HCT116 (cell line): ENCODE results near the gene BMP8B. TPM values are rescaled to one million over a fixed set of nuclear protein-coding genes. Genes with fewer than 3 reads are reported as not detected.

Source experiments
- ATAC-seq: fragments of 200-7000 bp; cut with Tn5 transposase; 2 replicates; pipeline ENCODE4 v1.9.1; 2020; ENCODE audit warnings: mild to moderate bottlenecking, moderate library complexity
- BruUV-seq: library from RNA; stranded (reverse); fragments of 400-500 nt; replicated peaks from 2 replicates; lab custom pipeline; 2021; lab: Mats Ljungman, UMichigan
- CTCF ChIA-PET: fragments of 300-600 bp; sonication (Branson Sonifier 250); formaldehyde crosslinking; loops from one replicate; lab custom pipeline; 2021; ENCODE audit warnings: antibody characterized with exemption; lab: Charles Lee
- POLR2A ChIA-PET: fragments of 300-600, 350-600 bp; sonication (Branson Sonifier 250); formaldehyde crosslinking; loops from one replicate; lab custom pipeline; 2021; ENCODE audit warnings: antibody characterized with exemption; lab: Charles Lee
- RAD21 ChIA-PET, 2 experiments: fragments of 300-600 bp; sonication (Branson Sonifier 250); formaldehyde crosslinking; loops; one replicate each; lab custom pipeline; 2023; ENCODE audit warnings: low total read pairs in 2 of 2; ENCODE audit not compliant: uncharacterized antibody in 2 of 2, unreplicated experiment in 2 of 2, low non-redundant PET in 1 of 2; lab: Charles Lee
- DNase-seq: peaks from one replicate; pipeline ENCODE4 v3.0.0-alpha.2; 2010; ENCODE audit warnings: low read depth, low spot score
- H2AFZ ChIP-seq: fragments of 200-600 bp; shearing (Covaris generic), sonication (generic); 2 replicates; pipeline ENCODE4 v1.6.1; 2017; ENCODE audit warnings: low read depth, mixed run types, mixed read lengths, antibody characterized with exemption, low read length; ENCODE audit not compliant: poor library complexity, severe bottlenecking
- H3K27ac ChIP-seq: 2 replicates; pipeline ENCODE4 v1.5.1; 2012; ENCODE audit warnings: low read depth, low read length
- H3K27me3 ChIP-seq: fragments of 200-600 bp; sonication (generic); 2 replicates; pipeline ENCODE4 v1.6.1; 2016; ENCODE audit warnings: mixed run types, low read length, mixed read lengths; ENCODE audit not compliant: insufficient read depth
- H3K36me3 ChIP-seq, 2 experiments: fragments of 200-500 bp in 1 of 2; fragments of 200-600 bp in 1 of 2; sonication (Bioruptor generic) in 1 of 2; sonication (generic) in 1 of 2; 2 replicates each; pipeline versions ENCODE4 v1.5.1 to v1.6.1; 2014 to 2016; ENCODE audit warnings: low read length in 2 of 2, inconsistent platforms in 1 of 2, mixed read lengths in 1 of 2, mixed run types in 1 of 2; ENCODE audit not compliant: insufficient read depth in 2 of 2, control insufficient read depth in 1 of 2
- H3K4me1 ChIP-seq, 2 experiments: fragments of 200-600 bp in 1 of 2; sonication (generic) in 1 of 2; 2 replicates each; pipeline versions ENCODE4 v1.5.1 to v1.6.1; 2012 to 2017; ENCODE audit warnings: low read length in 2 of 2, inconsistent platforms in 1 of 2, mild to moderate bottlenecking in 1 of 2, mixed read lengths in 1 of 2, mixed run types in 1 of 2, moderate library complexity in 1 of 2; ENCODE audit not compliant: insufficient read depth in 2 of 2, control insufficient read depth in 1 of 2
- H3K4me2 ChIP-seq: fragments of 200-600 bp; sonication (generic); 2 replicates; pipeline ENCODE4 v1.6.1; 2017; ENCODE audit warnings: mixed run types, low read length, mixed read lengths
- H3K4me3 ChIP-seq, 2 experiments: fragments of 200-600 bp in 1 of 2; sonication (generic) in 1 of 2; replicated peaks in 1 of 2; 2 replicates each; pipeline ENCODE4 v1.5.1; 2011 to 2016; ENCODE audit warnings: low read length in 2 of 2, control low read depth in 1 of 2, low read depth in 1 of 2, mild to moderate bottlenecking in 1 of 2, mixed read lengths in 1 of 2, mixed run types in 1 of 2
- H3K79me2 ChIP-seq: fragments of 200-600 bp; sonication (generic); 2 replicates; pipeline ENCODE4 v1.6.1; 2017; ENCODE audit warnings: mild to moderate bottlenecking, mixed run types, low read length, moderate library complexity, mixed read lengths; ENCODE audit not compliant: insufficient read depth
- H3K9ac ChIP-seq: fragments of 200-600 bp; sonication (generic); 2 replicates; pipeline ENCODE4 v1.6.1; 2016; ENCODE audit warnings: low read length, mixed read lengths
- H3K9me2 ChIP-seq: fragments of 200-600 bp; sonication (generic), shearing (Covaris generic); 2 replicates; pipeline ENCODE4 v1.6.1; 2017; ENCODE audit warnings: mixed run types, mild to moderate bottlenecking, moderate library complexity; ENCODE audit not compliant: insufficient read depth
- H3K9me3 ChIP-seq, 2 experiments: fragments of 200-500 bp in 1 of 2; fragments of 200-600 bp in 1 of 2; sonication (Bioruptor generic) in 1 of 2; sonication (generic) in 1 of 2; 2 replicates each; pipeline ENCODE4 v1.6.1; 2014 to 2017; ENCODE audit warnings: low read length in 2 of 2, mixed read lengths in 2 of 2, inconsistent platforms in 1 of 2, low read depth in 1 of 2, mild to moderate bottlenecking in 1 of 2, mixed run types in 1 of 2, moderate library complexity in 1 of 2; ENCODE audit not compliant: control insufficient read depth in 1 of 2, insufficient read depth in 1 of 2
- H4K20me1 ChIP-seq: fragments of 200-600 bp; sonication (generic), shearing (Covaris generic); 2 replicates; pipeline ENCODE4 v1.6.1; 2017; ENCODE audit warnings: mixed run types, mild to moderate bottlenecking, moderate library complexity; ENCODE audit not compliant: insufficient read depth
- EGR1 ChIP-seq: IDR thresholded peaks from 2 replicates; pipeline ENCODE4 v1.6.1; 2012; ENCODE audit warnings: low read depth
- EZH2 ChIP-seq: fragments of 200-600 bp; sonication (generic); IDR thresholded peaks from 2 replicates; pipeline ENCODE4 v1.6.1; 2017; ENCODE audit warnings: antibody characterized with exemption, mixed run types
- EZH2phosphoT487 ChIP-seq: fragments of 200-600 bp; IDR thresholded peaks from 2 replicates; pipeline ENCODE4 v1.6.1; 2018; ENCODE audit warnings: antibody characterized with exemption, borderline replicate concordance
- JUND ChIP-seq: IDR thresholded peaks from 2 replicates; pipeline ENCODE4 v1.6.1; 2012
- POLR2A ChIP-seq: IDR thresholded peaks from 2 replicates; pipeline ENCODE4 v1.7.0; 2011; ENCODE audit warnings: borderline replicate concordance; ENCODE audit not compliant: insufficient read depth, insufficient read length; ENCODE audit errors: extremely low read depth
- SIN3A ChIP-seq: IDR thresholded peaks from 2 replicates; pipeline ENCODE4 v1.6.1; 2012; ENCODE audit warnings: low read depth
- SRF ChIP-seq: IDR thresholded peaks from 2 replicates; pipeline ENCODE4 v1.6.1; 2012; ENCODE audit warnings: low read depth
- TCF7L2 ChIP-seq: IDR thresholded peaks from 2 replicates; pipeline ENCODE4 v1.7.0; 2011; ENCODE audit warnings: borderline replicate concordance, inconsistent platforms; ENCODE audit not compliant: insufficient read depth, insufficient read length; ENCODE audit errors: extremely low read depth
- YY1 ChIP-seq: IDR thresholded peaks from 2 replicates; pipeline ENCODE4 v1.6.1; 2011; ENCODE audit warnings: low read length, low read depth, moderate library complexity, mild to moderate bottlenecking; ENCODE audit not compliant: insufficient replicate concordance; ENCODE audit errors: extremely low read depth
- ZFX ChIP-seq: fragments of 450-650 bp; IDR thresholded peaks from 2 replicates; pipeline ENCODE4 v1.6.1; 2017
- ZNF274 ChIP-seq: fragments of 200-500 bp; sonication (Bioruptor generic); IDR thresholded peaks from 2 replicates; pipeline ENCODE4 v1.6.1; 2014; ENCODE audit warnings: mild to moderate bottlenecking, low read depth, low read length, inconsistent platforms
- intact Hi-C: fragments of 100-400 bp; cut with micrococcal nuclease; formaldehyde crosslinking; loops from 2 replicates; pipeline ENCODE4 v1.10.0; 2022
- total RNA-seq: library from RNA; stranded (reverse); gene quantifications from one replicate; pipeline ENCODE4 v1.2.1, GENCODE V29; 2021; ENCODE audit not compliant: unreplicated experiment
- TF ChIP-seq, protein P1 (sequence below): IDR thresholded peaks from 2 replicates; pipeline ENCODE4 v1.6.1; 2012
- TF ChIP-seq, protein P2 (sequence below): IDR thresholded peaks from 2 replicates; pipeline ENCODE4 v1.6.1; 2011; ENCODE audit warnings: mild to moderate bottlenecking, low read length, moderate library complexity; ENCODE audit not compliant: insufficient replicate concordance; ENCODE audit errors: extremely low read depth
- TF ChIP-seq, protein P3 (sequence below), 3 experiments: fragments of 200-600 bp in 1 of 3; sonication (generic) in 1 of 3; IDR thresholded peaks in 2 of 3; conservative IDR thresholded peaks in 1 of 3; 2 replicates each; pipeline ENCODE4 v1.5.1; 2012 to 2017; ENCODE audit warnings: low read depth in 2 of 3, low read length in 2 of 3, antibody characterized with exemption in 1 of 3, borderline replicate concordance in 1 of 3, control low read depth in 1 of 3, mild to moderate bottlenecking in 1 of 3, mixed read lengths in 1 of 3, mixed run types in 1 of 3, moderate library complexity in 1 of 3; ENCODE audit not compliant: insufficient read depth in 1 of 3

BMP8B gene
- total RNA-seq, 1 experiment from 2014 or later: 9.5 TPM

DNA sequence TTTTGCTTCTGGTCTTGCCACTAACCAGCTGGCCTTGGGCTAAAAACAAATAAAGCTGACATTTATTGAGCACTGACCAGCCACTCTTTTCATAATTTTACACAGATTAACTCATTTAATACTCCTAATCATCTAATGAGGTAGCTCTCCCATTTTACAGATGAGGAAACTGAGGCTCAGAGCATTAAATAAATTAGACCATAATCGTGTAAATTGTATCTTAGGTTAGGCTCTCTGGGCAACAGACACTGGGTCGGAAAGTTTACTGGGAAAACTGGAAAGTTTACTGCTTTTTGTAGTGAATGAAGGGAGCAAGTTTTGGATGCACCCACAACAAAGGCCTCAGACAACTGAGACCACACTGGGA lies 7.3 kb downstream of the BMP8B start:
- Histone ChIP-seq H3K36me3 (no peaks in the 10 kb centered on the region), H4K20me1 (no peaks in the 10 kb centered on the region), H2AFZ (no peak overlapping the region), H3K9me3 (no peaks in the 10 kb centered on the region), H3K9me2 (no peaks in the 10 kb centered on the region), H3K27ac (no peak overlapping the region), H3K9ac (no peak overlapping the region), H3K79me2 (no peaks in the 10 kb centered on the region), H3K4me2 (no peak overlapping the region), H3K4me1 (peaks cover 6 to 10% of the 10 kb centered on the region in 2 experiments; a peak in 3 of 4 replicates), H3K27me3 (no peaks in the 10 kb centered on the region), H3K4me3 (no peak overlapping the region)
- ChIA-PET CTCF (no interaction called here), POLR2A (no interaction called here), RAD21 (interaction anchor here in 1 of 2 experiments (0.5 kb wide), 1 partner anchor 303 kb away, joined by 5 read pairs; no protein-coding TSS in a partner anchor)
- BruUV-seq: no TSS peak
- intact Hi-C loops: no loop called here
- ATAC-seq (no peak), DNase-seq (no peak)
- TF ChIP-seq EZH2: no peak
- TF ChIP-seq ZNF274: no peak
- TF ChIP-seq JUND: no peak
- TF ChIP-seq EZH2phosphoT487: no peak
- TF ChIP-seq SRF: no peak
- TF ChIP-seq, protein P1, sequence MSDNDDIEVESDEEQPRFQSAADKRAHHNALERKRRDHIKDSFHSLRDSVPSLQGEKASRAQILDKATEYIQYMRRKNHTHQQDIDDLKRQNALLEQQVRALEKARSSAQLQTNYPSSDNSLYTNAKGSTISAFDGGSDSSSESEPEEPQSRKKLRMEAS: no peak
- TF ChIP-seq SIN3A: no peak
- TF ChIP-seq, protein P2, sequence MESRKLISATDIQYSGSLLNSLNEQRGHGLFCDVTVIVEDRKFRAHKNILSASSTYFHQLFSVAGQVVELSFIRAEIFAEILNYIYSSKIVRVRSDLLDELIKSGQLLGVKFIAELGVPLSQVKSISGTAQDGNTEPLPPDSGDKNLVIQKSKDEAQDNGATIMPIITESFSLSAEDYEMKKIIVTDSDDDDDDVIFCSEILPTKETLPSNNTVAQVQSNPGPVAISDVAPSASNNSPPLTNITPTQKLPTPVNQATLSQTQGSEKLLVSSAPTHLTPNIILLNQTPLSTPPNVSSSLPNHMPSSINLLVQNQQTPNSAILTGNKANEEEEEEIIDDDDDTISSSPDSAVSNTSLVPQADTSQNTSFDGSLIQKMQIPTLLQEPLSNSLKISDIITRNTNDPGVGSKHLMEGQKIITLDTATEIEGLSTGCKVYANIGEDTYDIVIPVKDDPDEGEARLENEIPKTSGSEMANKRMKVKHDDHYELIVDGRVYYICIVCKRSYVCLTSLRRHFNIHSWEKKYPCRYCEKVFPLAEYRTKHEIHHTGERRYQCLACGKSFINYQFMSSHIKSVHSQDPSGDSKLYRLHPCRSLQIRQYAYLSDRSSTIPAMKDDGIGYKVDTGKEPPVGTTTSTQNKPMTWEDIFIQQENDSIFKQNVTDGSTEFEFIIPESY: no peak
- TF ChIP-seq POLR2A: no peak
- TF ChIP-seq EGR1: no peak

DNA sequence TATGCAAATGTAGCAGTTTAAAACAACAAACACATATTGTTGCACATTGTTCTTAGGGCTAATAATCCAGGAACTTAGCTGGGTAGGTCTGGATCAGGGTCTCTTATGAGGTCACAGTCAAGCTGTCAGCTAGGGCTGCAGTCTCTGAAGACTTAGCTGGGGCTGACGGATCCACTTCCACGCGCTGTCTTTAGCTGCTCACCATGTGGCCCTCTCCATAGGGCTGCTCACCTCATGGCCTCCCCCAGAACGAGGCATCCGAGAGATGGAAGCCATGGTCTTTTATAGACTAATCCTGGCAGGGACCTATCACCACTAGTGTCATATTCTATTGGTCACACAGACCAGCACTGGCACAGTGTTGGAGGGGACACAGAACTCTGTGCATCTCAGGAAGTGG lies 8.8 kb downstream of the BMP8B start:
- CTCF ChIA-PET: no interaction called here
- no peak overlapping the region for H3K4me2 ChIP-seq
- H3K79me2 ChIP-seq: no peaks in the 10 kb centered on the region
- no peaks in the 10 kb centered on the region for H4K20me1 ChIP-seq
- H3K4me1 ChIP-seq: peaks cover 0 to 5% of the 10 kb centered on the region in 2 experiments; a peak in 2 of 4 replicates
- no peak overlapping the region for H2AFZ ChIP-seq
- ATAC-seq: no peak
- no peaks in the 10 kb centered on the region for H3K9me2 ChIP-seq
- H3K9me3 ChIP-seq: no peaks in the 10 kb centered on the region
- no peak overlapping the region for H3K27ac ChIP-seq
- no peak overlapping the region for H3K4me3 ChIP-seq
- RAD21 ChIA-PET: no interaction called here
- no peaks in the 10 kb centered on the region for H3K36me3 ChIP-seq
- H3K27me3 ChIP-seq: no peaks in the 10 kb centered on the region
- no TSS peak for BruUV-seq
- POLR2A ChIA-PET: no interaction called here
- no peak overlapping the region for H3K9ac ChIP-seq
- intact Hi-C loops: no loop called here
- DNase-seq: no peak
- TF ChIP-seq SRF (no peak), POLR2A (no peak), TCF7L2 (no peak), ZFX (no peak), EZH2phosphoT487 (no peak), EZH2 (no peak), SIN3A (no peak), YY1 (no peak)
- TF ChIP-seq, protein P3, sequence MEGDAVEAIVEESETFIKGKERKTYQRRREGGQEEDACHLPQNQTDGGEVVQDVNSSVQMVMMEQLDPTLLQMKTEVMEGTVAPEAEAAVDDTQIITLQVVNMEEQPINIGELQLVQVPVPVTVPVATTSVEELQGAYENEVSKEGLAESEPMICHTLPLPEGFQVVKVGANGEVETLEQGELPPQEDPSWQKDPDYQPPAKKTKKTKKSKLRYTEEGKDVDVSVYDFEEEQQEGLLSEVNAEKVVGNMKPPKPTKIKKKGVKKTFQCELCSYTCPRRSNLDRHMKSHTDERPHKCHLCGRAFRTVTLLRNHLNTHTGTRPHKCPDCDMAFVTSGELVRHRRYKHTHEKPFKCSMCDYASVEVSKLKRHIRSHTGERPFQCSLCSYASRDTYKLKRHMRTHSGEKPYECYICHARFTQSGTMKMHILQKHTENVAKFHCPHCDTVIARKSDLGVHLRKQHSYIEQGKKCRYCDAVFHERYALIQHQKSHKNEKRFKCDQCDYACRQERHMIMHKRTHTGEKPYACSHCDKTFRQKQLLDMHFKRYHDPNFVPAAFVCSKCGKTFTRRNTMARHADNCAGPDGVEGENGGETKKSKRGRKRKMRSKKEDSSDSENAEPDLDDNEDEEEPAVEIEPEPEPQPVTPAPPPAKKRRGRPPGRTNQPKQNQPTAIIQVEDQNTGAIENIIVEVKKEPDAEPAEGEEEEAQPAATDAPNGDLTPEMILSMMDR (IDR thresholded peaks at IDR 0.05 in 2 of 3, conservative IDR thresholded peaks at IDR 0.05 in 1 of 3; ENCODE audit: borderline replicate concordance in 1 of 3, insufficient read depth in 1 of 3, low read depth in 2 of 3, low read length in 2 of 3): no peak
- TF ChIP-seq, protein P2: no peak
